Measurements from ENCODE around the gene HNRNPC.

HNRNPC gene

DNA sequence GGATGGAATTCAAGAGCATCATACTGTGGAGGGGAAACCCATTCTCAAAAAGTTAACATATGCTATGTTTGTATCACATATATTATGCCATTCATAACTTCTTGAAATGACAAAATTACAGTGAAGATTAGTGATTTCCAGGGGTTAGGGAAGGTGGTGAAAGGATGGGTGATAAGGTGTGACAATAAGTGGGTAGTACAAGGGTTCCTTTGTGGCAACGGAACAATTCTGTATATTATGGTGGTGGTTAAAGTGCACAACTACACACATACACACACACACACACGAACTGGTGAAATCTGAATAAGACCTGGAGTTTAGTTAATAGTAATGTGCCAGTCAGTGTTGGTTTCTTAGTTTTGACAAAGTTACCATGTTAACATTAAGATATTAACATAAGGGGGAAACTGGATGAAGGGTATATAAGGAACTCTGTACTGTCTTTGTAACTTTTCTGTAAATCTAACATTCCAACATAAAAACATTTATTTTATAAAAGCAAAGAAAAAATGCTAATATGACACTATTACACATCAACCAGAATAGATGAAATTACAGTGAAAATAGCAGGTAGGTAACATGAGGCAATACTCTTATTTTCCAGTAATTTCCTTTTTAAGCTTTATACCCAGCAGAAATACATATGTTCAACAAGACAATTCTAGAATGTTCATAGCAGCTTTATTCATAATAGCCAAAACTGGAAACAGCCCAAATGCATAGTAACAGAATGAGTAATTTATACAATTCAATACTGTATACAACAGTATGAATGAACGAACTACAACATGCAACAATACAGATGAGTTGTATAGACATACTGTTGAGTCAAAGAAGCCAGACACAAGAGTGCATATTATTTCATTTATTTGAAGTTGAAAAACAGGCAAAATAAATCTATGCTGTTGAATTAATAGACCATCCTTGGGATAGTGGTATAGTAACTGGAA lies 69.4 kb downstream of the HNRNPC start:
- Histone ChIP-seq H3K4me3 (no peak overlapping the region), H3K4me1 (no peaks in the 10 kb centered on the region), H3K27ac (no peak overlapping the region), H3K36me3 (peaks cover 6 to 13% (median 9%) of the 10 kb centered on the region in 3 donors), H3K27me3 (no peaks in the 10 kb centered on the region), H3K9me3 (peaks cover 0 to 6% (median 5%) of the 10 kb centered on the region in 3 donors)
- DNase-seq: no peak
- TF ChIP-seq CTCF (IDR thresholded peaks at IDR 0.05): no peak
- intact Hi-C loops (cut with DNase I; ENCODE audit: low total_unique reads): no loop called here

GRCh38 chr14:21197418-21198205 lies 71.6 kb downstream of the HNRNPC start:
- Histone ChIP-seq H3K36me3 (peaks cover 0 to 8% (median 0%) of the 10 kb centered on the region in 3 donors), H3K4me1 (peaks cover 0 to 2% (median 0%) of the 10 kb centered on the region in 4 donors), H3K27me3 (no peaks in the 10 kb centered on the region), H3K27ac (no peak overlapping the region), H3K9me3 (peaks cover 0 to 6% (median 5%) of the 10 kb centered on the region in 3 donors), H3K4me3 (no peak overlapping the region)
- DNase-seq: no peak
- intact Hi-C loops (cut with DNase I; ENCODE audit: low total_unique reads): no loop called here
- TF ChIP-seq CTCF (IDR thresholded peaks at IDR 0.05): no peak

DNA sequence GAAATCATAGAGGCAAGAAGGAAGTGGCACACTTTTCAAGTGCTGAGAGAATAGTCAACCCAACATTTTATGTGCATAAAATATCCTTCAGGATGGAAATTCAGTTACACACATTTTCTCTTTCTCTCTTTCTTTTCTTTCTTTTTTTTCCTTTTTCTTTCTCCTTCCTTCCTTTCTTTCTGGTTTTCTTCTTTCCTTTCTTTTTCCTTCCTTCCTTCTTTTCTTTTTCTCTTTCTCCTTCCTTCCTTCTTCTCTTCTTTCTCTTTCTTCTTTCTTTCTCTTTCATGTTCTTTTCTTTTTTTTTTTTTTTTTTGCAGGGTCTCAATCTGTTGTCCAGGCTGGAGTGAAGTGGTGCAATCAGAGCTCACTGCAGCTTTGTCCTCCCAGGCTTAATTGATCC lies 74.6 kb downstream of the HNRNPC start:
- Histone ChIP-seq H3K4me3 (no peak overlapping the region), H3K27me3 (no peaks in the 10 kb centered on the region), H3K27ac (no peak overlapping the region), H3K4me1 (peaks cover 0 to 17% (median 8%) of the 10 kb centered on the region in 4 donors), H3K36me3 (no peaks in the 10 kb centered on the region), H3K9me3 (peaks cover 0 to 6% (median 5%) of the 10 kb centered on the region in 3 donors)
- intact Hi-C loops (cut with DNase I; ENCODE audit: low total_unique reads): no loop called here
- TF ChIP-seq CTCF (IDR thresholded peaks at IDR 0.05): no peak
- DNase-seq: no peak

DNA sequence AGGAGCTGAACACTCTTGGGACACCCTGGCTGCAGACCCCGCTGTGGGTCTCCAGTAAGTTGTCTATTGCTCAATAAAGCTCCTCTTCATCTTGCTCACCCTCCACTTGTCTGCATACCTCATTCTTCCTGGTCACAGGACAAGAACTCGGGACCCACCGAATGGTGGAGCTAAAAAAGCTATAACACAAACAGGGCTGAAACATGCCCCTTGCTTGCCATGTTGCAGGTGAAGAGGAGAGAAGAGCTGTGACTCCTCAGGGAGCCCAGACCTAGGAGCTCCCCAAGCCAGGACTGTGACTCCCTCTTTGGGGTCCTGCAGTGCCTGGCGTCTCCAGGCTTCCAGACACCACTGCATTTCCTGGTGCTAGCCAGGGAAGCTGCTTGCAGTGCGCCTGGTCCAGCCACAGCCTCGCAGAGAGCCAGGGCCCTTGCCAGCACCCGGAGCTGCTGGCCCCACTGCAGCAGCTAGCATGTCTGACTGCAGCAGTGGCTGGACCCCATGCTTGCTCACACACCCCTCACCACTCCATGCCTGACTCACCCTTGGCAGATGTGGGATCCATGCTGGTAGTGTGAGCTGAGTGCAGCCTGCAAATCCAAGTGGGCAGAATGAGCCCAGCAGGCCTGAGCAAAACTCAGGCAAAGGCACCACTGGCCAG lies 76.2 kb downstream of the HNRNPC start:
- no peaks in the 10 kb centered on the region for H3K36me3 ChIP-seq
- H3K27ac ChIP-seq: no peak overlapping the region
- intact Hi-C loops (cut with DNase I; ENCODE audit: low total_unique reads): no loop called here
- H3K4me3 ChIP-seq: no peak overlapping the region
- H3K4me1 ChIP-seq: peaks cover 0 to 17% (median 8%) of the 10 kb centered on the region in 4 donors
- peaks cover 0 to 6% (median 5%) of the 10 kb centered on the region in 3 donors for H3K9me3 ChIP-seq
- no peak for TF ChIP-seq CTCF (IDR thresholded peaks at IDR 0.05)
- DNase-seq: no peak
- H3K27me3 ChIP-seq: no peaks in the 10 kb centered on the region

DNA sequence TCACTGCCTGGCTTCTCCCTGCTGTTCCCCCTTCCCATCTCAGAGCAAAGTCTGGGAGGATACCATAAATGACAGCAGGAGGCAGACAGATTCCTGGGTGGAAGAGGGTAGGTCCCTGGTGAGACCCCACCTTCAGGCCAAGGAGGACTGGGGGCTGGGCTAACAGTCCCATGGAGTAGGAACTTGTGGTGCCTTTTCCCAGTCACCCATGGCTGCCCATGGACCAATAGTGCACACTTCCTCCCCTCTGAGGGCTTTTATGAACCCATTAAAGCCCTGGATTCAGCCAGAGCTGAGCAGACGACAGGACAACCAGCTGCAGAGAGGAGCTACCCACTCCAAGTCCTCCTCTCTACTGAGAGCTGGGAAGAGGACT lies 76.8 kb downstream of the HNRNPC start:
- peaks cover 0 to 5% (median 5%) of the 10 kb centered on the region in 3 donors for H3K9me3 ChIP-seq
- no peaks in the 10 kb centered on the region for H3K27me3 ChIP-seq
- H3K27ac ChIP-seq: no peak overlapping the region
- H3K4me3 ChIP-seq: peak overlapping the region; percentile 29 to 32
- DNase-seq: no peak
- H3K4me1 ChIP-seq: peaks cover 0 to 17% (median 8%) of the 10 kb centered on the region in 4 donors
- intact Hi-C loops (cut with DNase I; ENCODE audit: low total_unique reads): no loop called here
- H3K36me3 ChIP-seq: no peaks in the 10 kb centered on the region
- TF ChIP-seq CTCF (IDR thresholded peaks at IDR 0.05): no peak
